GM19468 (cell line): ENCODE results near the gene MDM4.

ENCODE experiments used
- ATAC-seq: cut with Tn5 transposase; IDR thresholded peaks from one replicate; pipeline ENCODE4 v1.9.1; 2021; ENCODE audit warnings: mild to moderate bottlenecking, moderate library complexity, moderate number of reproducible peaks; ENCODE audit not compliant: unreplicated experiment; ENCODE audit errors: extremely low read depth

MDM4 gene

DNA sequence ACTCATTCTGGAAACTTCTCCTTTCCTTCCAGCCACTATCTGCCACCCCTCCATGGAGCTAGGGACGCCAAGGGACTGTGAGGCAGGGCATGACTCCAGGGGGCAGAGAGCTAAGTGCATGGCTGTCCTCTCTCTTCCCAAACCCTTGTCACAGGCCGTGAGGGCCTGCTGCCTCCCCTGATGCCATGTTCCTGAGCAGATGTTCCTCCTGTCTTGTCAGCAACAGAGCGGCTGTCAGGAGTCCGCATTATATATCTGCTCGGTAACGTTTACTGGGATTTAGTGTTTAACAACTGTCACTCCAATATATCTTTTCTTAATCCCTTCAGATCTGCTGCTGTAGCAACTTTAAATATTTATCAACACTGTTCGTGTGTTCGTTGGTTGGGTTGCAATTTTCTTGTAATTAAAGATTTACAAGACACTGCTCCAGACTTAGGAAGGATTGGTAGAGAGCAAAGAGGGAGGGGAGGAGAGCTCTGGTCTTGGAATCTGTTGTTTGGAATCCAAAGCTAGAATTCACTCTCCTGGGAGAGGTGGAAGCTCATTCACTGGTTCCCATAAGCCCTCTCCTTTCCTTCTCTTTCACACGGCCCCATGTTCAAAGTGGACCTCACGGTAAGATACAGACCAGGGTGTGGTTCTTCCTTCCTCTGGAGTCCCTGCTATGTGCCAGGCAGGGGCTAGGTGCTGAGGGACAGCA lies 76.2 kb downstream of the MDM4 start:
- ATAC-seq: no peak

DNA sequence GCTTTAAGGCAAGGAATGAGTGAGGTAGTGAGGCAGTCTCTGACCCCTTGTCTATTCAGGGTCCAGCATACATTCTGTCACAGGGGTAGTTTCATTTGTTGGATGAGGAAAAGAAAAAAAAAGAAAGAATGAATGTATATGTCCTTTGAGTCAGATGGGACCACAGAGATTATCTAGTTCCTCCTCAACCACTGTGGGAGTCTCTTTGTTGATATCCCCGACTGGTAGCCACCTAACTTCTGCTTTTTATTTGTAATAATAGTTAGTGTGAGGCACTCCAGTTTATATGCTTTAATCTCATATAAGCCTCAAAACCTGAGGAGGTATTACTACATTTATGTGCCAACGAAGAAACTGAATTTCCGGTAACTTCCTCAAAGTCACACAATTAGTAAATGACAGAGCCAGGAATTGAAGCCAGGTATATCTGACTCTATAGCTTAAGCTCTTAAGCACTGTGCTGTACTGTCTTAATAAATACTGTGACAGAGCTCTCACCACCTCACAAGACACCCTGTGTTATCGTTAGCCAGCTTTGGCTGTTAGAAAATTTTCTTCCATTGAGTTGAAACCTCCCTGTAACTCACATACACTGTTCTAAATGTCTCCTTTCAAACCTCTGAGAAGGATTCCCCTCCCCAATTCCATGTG lies 82.2 kb downstream of the MDM4 start:
- no peak for ATAC-seq

DNA sequence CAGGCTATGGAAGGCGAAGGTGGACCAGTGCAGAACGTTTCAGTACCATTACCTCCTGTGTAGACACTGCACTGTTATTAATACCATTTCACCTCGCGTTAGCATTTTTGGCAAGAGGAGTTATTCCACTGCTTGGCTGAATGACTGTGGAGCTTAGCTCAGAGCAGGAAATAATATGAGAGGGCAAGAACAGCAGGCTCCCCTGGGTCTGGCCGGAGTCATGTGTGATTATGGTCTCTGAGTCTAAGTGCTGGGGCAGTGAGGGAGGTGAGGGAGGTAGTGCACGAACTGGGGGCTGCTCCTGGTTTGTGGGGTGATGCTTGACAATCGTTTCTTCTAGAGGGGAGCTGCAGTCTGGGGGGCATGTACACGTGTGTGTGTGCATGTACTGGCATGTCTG lies 82.9 kb downstream of the MDM4 start:
- no peak for ATAC-seq

DNA sequence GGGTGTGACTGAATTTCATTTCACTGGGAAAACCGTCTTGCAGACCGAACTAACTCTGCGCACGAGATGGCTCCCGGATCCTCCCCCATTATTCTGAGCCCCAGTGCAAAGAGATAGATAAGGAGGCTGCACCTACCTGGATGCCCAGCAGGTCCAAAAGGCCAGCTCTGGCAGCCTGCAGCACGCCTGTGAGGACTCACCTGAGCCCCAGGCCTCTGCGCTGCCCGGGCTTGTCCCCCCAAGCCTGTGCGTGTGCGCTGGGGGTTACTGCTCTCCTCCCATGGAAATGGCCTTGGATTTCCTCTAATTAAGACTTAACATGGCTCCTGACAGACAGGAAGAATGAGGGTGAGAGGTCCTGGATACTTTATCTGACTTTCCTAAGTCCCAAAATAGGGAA lies 83.4 kb downstream of the MDM4 start:
- ATAC-seq: no peak

DNA sequence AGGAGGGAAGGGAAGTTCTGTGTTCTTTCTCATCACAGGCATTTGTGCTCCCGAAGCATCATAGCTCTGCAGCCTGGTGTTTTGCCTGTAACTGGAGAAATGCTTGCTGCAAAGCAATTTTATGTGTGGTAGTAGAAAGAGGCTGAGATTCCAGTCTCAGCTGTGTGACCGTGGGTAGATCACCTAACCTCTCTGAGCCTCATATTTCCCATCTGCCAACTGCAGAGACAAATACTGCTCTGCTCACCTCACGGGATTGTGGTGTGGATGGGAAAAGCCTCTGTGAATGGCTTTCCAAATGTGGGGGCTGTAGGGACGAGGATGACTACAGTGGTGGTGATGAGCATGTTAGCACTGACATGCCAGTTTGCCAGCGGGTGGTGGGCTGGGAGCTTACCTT lies 84.0 kb downstream of the MDM4 start:
- ATAC-seq: no peak

DNA sequence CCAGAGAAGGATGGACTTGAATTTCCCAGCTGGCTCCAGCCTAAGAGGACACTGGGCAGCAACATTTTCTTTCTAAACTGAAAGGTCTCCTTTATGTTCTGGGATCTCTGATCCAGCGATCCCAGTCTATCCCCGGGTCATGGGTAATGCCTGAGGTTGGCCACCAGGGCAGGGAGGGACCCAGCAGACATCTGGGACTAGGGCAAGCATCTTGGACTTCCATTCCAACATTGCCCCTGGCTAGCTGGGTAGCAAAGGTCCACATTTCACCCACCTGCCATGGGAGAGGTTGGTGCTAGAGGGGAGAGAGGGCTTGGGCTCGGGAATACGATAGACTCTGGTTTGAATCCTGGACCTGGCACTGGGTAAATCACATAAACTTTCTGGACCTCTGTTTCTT lies 84.8 kb downstream of the MDM4 start:
- ATAC-seq: no peak

DNA sequence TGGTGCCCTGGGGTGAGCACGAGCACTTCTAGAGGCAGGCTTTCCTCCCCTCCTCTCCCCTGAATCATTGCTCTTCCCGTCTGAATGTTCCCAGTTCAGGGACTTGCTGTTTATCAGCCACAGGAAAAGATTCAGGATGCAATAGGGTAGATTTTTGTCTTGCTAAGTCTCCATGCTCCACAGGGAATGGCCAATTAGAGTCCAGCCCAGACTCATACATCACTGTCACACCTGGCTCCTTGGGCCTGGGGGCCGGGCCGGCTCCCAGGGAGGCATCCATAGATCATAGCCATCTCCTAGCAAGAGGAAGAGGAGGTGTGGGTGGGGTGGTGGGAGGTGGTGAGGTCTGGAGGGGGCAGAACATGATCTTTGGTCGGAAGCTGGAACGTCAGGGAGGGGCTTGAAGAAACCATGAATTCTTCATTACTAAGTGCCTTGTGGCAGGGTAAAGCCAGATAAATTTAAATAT lies 85.9 kb downstream of the MDM4 start:
- ATAC-seq: no peak

DNA sequence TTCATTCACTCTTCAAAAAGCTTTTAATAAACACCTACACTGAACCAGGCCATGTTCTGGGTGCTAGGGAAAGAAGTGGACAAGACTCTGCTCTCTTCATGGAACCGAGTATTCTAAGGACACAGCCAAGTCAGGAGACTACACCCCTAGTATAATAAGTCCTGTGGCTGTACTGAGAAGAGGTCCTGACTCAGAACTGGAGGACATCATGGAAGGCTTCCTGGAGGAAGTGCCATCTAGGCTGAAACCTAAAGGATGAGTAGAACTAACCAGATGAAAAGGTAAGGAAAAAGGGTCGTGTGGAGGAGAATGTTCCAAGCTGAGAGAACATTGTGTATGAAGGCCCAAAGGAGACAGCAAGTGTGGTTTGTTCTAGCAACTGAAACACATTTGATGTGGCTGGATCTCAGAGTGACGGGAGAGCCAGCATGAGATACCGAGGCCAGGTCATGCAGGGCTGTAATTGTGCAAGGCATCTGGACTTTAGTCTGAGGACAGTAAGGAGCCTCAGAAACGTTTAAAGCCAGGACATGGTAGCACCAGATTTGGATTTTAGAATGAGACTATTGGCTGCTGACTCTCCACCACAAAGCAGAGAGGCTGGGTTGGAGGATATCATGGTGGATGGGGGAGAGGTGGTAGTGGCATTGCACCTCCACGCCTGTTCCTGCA lies 86.8 kb downstream of the MDM4 start:
- no peak for ATAC-seq

DNA sequence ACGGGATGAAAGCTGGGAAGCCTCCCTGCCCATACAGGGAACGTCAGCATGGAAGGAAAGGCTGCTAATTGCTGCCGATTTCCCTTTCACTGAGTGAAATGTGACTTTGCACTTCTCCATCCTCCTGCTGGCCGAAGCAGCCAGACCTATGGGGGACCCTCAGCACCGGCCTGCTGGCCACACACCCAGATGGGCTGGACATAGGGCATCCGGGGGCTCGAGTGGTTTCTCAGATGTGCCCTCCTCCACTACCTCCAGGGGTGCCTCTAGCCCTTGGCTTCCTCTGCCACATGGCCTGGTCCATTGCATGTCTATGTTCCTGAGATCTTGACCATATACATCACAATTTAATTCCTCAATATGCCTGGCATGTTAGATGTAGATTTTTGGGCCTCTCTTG lies 89.6 kb downstream of the MDM4 start:
- ATAC-seq: no peak
